ENCODE results near the gene SETBP1.

GRCh38 chr18:44733754-44734465 lies 53.2 kb downstream of the SETBP1 start:
- TF ChIP-seq CTCF (IDR thresholded peaks at IDR 0.05; ENCODE audit: insufficient read depth, low read depth, low read length) (no peak), EZH2 (IDR thresholded peaks at IDR 0.05; ENCODE audit: insufficient read depth, low read length) (no peak)

Data from astrocyte (in vitro differentiated cells and primary cell).